DMS153 (cell line): ENCODE results near the gene MCCD1.

Experiments used
- DNase-seq: peaks from one replicate; lab custom pipeline; 2025; lab: John Stamatoyannopoulos, UW

The MCCD1 gene

DNA sequence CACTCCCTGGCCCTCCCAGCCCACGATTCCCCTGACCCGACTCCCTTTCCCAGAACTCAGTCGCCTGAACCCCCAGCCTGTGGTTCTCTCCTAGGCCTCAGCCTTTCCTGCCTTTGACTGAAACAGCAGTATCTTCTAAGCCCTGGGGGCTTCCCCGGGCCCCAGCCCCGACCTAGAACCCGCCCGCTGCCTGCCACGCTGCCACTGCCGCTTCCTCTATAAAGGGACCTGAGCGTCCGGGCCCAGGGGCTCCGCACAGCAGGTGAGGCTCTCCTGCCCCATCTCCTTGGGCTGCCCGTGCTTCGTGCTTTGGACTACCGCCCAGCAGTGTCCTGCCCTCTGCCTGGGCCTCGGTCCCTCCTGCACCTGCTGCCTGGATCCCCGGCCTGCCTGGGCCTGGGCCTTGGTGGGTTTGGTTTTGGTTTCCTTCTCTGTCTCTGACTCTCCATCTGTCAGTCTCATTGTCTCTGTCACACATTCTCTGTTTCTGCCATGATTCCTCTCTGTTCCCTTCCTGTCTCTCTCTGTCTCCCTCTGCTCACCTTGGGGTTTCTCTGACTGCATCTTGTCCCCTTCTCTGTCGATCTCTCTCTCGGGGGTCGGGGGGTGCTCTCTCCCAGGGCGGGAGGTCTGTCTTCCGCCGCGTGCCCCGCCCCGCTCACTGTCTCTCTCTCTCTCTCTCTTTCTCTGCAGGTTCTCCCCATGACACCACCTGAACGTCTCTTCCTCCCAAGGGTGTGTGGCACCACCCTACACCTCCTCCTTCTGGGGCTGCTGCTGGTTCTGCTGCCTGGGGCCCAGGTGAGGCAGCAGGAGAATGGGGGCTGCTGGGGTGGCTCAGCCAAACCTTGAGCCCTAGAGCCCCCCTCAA is 43.5 kb downstream of the MCCD1 start, which contains the start of gene LTA:
Gene LTA (plus strand): TSS at position 249 of the 871 bp plus-strand sequence. CDS start 454 bp downstream, at position 703.
- no peak for DNase-seq

DNA sequence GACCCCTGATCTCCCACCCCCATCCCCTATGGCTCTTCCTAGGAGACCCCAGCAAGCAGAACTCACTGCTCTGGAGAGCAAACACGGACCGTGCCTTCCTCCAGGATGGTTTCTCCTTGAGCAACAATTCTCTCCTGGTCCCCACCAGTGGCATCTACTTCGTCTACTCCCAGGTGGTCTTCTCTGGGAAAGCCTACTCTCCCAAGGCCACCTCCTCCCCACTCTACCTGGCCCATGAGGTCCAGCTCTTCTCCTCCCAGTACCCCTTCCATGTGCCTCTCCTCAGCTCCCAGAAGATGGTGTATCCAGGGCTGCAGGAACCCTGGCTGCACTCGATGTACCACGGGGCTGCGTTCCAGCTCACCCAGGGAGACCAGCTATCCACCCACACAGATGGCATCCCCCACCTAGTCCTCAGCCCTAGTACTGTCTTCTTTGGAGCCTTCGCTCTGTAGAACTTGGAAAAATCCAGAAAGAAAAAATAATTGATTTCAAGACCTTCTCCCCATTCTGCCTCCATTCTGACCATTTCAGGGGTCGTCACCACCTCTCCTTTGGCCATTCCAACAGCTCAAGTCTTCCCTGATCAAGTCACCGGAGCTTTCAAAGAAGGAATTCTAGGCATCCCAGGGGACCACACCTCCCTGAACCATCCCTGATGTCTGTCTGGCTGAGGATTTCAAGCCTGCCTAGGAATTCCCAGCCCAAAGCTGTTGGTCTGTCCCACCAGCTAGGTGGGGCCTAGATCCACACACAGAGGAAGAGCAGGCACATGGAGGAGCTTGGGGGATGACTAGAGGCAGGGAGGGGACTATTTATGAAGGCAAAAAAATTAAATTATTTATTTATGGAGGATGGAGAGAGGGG is 44.7 kb downstream of the MCCD1 start:
- DNase-seq: no peak

DNA sequence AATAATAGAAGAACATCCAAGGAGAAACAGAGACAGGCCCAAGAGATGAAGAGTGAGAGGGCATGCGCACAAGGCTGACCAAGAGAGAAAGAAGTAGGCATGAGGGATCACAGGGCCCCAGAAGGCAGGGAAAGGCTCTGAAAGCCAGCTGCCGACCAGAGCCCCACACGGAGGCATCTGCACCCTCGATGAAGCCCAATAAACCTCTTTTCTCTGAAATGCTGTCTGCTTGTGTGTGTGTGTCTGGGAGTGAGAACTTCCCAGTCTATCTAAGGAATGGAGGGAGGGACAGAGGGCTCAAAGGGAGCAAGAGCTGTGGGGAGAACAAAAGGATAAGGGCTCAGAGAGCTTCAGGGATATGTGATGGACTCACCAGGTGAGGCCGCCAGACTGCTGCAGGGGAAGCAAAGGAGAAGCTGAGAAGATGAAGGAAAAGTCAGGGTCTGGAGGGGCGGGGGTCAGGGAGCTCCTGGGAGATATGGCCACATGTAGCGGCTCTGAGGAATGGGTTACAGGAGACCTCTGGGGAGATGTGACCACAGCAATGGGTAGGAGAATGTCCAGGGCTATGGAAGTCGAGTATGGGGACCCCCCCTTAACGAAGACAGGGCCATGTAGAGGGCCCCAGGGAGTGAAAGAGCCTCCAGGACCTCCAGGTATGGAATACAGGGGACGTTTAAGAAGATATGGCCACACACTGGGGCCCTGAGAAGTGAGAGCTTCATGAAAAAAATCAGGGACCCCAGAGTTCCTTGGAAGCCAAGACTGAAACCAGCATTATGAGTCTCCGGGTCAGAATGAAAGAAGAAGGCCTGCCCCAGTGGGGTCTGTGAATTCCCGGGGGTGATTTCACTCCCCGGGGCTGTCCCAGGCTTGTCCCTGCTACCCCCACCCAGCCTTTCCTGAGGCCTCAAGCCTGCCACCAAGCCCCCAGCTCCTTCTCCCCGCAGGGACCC is 45.6 kb downstream of the MCCD1 start:
- DNase-seq: no peak

DNA sequence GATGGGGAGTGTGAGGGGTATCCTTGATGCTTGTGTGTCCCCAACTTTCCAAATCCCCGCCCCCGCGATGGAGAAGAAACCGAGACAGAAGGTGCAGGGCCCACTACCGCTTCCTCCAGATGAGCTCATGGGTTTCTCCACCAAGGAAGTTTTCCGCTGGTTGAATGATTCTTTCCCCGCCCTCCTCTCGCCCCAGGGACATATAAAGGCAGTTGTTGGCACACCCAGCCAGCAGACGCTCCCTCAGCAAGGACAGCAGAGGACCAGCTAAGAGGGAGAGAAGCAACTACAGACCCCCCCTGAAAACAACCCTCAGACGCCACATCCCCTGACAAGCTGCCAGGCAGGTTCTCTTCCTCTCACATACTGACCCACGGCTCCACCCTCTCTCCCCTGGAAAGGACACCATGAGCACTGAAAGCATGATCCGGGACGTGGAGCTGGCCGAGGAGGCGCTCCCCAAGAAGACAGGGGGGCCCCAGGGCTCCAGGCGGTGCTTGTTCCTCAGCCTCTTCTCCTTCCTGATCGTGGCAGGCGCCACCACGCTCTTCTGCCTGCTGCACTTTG is 46.7 kb downstream of the MCCD1 start, which contains the start of gene TNF:
Gene TNF (plus strand): TSS at position 231 of the 567 bp plus-strand sequence. CDS start 177 bp downstream, at position 408.
- DNase-seq: no peak

DNA sequence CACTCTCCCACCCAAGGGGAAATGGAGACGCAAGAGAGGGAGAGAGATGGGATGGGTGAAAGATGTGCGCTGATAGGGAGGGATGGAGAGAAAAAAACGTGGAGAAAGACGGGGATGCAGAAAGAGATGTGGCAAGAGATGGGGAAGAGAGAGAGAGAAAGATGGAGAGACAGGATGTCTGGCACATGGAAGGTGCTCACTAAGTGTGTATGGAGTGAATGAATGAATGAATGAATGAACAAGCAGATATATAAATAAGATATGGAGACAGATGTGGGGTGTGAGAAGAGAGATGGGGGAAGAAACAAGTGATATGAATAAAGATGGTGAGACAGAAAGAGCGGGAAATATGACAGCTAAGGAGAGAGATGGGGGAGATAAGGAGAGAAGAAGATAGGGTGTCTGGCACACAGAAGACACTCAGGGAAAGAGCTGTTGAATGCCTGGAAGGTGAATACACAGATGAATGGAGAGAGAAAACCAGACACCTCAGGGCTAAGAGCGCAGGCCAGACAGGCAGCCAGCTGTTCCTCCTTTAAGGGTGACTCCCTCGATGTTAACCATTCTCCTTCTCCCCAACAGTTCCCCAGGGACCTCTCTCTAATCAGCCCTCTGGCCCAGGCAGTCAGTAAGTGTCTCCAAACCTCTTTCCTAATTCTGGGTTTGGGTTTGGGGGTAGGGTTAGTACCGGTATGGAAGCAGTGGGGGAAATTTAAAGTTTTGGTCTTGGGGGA is 47.4 kb downstream of the MCCD1 start:
- DNase-seq: no peak

DNA sequence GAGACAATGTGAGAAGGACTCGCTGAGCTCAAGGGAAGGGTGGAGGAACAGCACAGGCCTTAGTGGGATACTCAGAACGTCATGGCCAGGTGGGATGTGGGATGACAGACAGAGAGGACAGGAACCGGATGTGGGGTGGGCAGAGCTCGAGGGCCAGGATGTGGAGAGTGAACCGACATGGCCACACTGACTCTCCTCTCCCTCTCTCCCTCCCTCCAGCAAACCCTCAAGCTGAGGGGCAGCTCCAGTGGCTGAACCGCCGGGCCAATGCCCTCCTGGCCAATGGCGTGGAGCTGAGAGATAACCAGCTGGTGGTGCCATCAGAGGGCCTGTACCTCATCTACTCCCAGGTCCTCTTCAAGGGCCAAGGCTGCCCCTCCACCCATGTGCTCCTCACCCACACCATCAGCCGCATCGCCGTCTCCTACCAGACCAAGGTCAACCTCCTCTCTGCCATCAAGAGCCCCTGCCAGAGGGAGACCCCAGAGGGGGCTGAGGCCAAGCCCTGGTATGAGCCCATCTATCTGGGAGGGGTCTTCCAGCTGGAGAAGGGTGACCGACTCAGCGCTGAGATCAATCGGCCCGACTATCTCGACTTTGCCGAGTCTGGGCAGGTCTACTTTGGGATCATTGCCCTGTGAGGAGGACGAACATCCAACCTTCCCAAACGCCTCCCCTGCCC is 48.3 kb downstream of the MCCD1 start:
- DNase-seq: no peak

DNA sequence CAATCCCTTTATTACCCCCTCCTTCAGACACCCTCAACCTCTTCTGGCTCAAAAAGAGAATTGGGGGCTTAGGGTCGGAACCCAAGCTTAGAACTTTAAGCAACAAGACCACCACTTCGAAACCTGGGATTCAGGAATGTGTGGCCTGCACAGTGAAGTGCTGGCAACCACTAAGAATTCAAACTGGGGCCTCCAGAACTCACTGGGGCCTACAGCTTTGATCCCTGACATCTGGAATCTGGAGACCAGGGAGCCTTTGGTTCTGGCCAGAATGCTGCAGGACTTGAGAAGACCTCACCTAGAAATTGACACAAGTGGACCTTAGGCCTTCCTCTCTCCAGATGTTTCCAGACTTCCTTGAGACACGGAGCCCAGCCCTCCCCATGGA is 48.8 kb downstream of the MCCD1 start:
- DNase-seq: no peak

DNA sequence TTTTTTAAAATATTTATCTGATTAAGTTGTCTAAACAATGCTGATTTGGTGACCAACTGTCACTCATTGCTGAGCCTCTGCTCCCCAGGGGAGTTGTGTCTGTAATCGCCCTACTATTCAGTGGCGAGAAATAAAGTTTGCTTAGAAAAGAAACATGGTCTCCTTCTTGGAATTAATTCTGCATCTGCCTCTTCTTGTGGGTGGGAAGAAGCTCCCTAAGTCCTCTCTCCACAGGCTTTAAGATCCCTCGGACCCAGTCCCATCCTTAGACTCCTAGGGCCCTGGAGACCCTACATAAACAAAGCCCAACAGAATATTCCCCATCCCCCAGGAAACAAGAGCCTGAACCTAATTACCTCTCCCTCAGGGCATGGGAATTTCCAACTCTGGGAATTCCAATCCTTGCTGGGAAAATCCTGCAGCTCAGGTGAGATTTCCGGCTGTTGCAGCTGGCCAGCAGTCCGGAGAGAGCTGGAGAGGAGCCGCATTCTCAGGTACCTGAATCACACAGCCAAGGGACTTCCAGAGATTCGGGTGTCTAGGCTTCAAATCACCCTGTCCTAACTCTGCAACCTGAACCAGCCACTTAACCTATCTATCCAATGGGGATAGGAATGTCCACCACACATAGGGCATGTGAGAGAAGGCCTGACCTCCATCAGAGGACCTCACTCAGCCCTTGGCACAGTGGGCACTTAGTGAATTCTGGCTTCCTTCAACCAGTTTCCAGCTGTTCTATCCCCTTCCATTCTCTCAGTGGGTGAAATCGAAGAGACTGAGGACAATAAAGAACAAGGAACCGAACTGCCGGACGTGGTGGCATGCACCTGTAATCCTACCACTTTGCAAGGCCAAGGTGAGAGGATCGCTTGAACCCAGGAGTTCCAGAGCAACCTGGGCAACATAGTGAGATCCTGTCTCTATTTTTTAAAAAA is 49.7 kb downstream of the MCCD1 start:
- no peak for DNase-seq

DNA sequence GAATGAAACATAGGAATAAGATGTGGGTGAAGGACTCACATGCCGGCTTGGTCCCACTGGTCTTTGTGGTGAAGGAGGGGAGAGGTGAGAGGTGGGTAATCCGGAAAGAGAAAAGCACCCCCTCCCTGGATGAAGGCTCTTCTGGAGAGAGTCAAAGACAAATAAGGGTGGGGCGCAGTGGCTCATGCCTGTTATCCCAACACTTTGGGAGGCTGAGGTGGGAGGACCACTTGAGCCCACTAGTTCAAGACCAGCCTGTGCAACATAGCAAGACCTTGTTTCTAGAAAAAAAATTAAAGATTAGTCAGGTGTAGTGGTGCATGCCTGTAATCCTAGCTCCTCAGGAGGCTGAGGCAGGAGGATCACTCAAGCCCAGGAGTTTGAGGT is 50.4 kb downstream of the MCCD1 start:
- no peak for DNase-seq
